Sigmoid colon (tissue), 4 donors: ENCODE results near the gene THAP10.

Experiments used
- EP300 ChIP-seq, 4 donors: sonication (generic); formaldehyde crosslinking; IDR thresholded peaks; one replicate each; pipeline ENCODE4 v1.6.1; 2017; ENCODE audit warnings: antibody characterized with exemption in 4 of 4
- POLR2A ChIP-seq, 2 donors: fragments of 450-650 bp; IDR thresholded peaks; one replicate each; pipeline ENCODE4 v1.6.1; 2016; ENCODE audit warnings: antibody characterized with exemption in 2 of 2, mild to moderate bottlenecking in 2 of 2, moderate library complexity in 2 of 2
- POLR2AphosphoS5 ChIP-seq, 4 donors: sonication (generic); formaldehyde crosslinking; IDR thresholded peaks; one replicate each; pipeline ENCODE4 v1.6.1; 2017; ENCODE audit warnings: antibody characterized with exemption in 4 of 4
- TF ChIP-seq, protein P1 (sequence below), 4 experiments: fragments of 450-650 bp in 3 of 4; fragments of 200-600 bp in 1 of 4; IDR thresholded peaks; one replicate each; pipeline ENCODE4 v1.5.1; 2016 to 2019; ENCODE audit warnings: antibody characterized with exemption in 4 of 4, mild to moderate bottlenecking in 3 of 4, moderate library complexity in 2 of 4

DNA sequence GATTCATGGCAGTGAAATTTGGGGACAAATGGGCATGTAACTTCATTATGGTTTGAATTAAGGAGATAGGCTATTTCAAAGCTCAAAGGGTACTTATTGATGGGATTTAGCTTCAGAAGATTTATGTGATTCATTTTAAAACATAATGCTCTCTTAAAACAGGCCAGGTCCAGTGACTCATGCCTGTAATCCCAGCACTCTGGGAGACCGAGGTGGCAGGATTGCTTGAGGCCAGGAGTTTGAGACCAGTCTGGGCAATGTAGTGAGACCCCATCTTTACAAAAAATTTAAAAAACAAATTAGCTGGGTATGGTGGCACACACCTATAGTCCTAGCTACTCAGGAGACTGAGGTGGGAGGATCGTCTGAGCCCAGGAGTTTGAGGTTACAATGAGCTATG lies 11.5 kb downstream of the THAP10 start:
- TF ChIP-seq POLR2A (IDR thresholded peaks at IDR 0.05) = no peak
- TF ChIP-seq, protein P1, sequence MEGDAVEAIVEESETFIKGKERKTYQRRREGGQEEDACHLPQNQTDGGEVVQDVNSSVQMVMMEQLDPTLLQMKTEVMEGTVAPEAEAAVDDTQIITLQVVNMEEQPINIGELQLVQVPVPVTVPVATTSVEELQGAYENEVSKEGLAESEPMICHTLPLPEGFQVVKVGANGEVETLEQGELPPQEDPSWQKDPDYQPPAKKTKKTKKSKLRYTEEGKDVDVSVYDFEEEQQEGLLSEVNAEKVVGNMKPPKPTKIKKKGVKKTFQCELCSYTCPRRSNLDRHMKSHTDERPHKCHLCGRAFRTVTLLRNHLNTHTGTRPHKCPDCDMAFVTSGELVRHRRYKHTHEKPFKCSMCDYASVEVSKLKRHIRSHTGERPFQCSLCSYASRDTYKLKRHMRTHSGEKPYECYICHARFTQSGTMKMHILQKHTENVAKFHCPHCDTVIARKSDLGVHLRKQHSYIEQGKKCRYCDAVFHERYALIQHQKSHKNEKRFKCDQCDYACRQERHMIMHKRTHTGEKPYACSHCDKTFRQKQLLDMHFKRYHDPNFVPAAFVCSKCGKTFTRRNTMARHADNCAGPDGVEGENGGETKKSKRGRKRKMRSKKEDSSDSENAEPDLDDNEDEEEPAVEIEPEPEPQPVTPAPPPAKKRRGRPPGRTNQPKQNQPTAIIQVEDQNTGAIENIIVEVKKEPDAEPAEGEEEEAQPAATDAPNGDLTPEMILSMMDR (IDR thresholded peaks at IDR 0.05) = no peak
- TF ChIP-seq POLR2AphosphoS5 (IDR thresholded peaks at IDR 0.05) = no peak
- no peak for TF ChIP-seq EP300 (IDR thresholded peaks at IDR 0.05)
